ENCODE measurements around the gene CDK2.

GRCh38 chr12:55995366-55995765 is 28.7 kb downstream of the CDK2 start:
- no peak for TF ChIP-seq TAF1 (IDR thresholded peaks at IDR 0.05; ENCODE audit: low read depth)
- TF ChIP-seq RAD21 (conservative IDR thresholded peaks at IDR 0.05), result no peak
- no peak for TF ChIP-seq REST (IDR thresholded peaks at IDR 0.05; ENCODE audit: borderline replicate concordance)
- TF ChIP-seq CTCF (IDR thresholded peaks at IDR 0.05; ENCODE audit: poor library complexity, severe bottlenecking), result no peak
- no peak for TF ChIP-seq EZH2 (IDR thresholded peaks at IDR 0.05; ENCODE audit: borderline replicate concordance, insufficient read depth, low read length, poor library complexity, severe bottlenecking)
- no peak for TF ChIP-seq POLR2AphosphoS5 (IDR thresholded peaks at IDR 0.05)
- no peak for TF ChIP-seq MXI1 (conservative IDR thresholded peaks at IDR 0.05; ENCODE audit: poor library complexity, severe bottlenecking)
- TF ChIP-seq SMC3 (conservative IDR thresholded peaks at IDR 0.05; ENCODE audit: poor library complexity), result no peak

All from neural cell (in vitro differentiated cells).